ENCODE data around the gene GCNT4. TPM values are rescaled to one million over a fixed set of nuclear protein-coding genes. Genes with fewer than 3 reads are reported as not detected.

GCNT4 gene
- total and polyA plus RNA-seq, 2 experiments from 2014 or later: 0.18 to 0.23 TPM

- no peak for DNase-seq (ENCODE audit: low read depth in 1 of 2, low spot score in 1 of 2)
- H3K4me1 ChIP-seq (ENCODE audit: low read depth): no peaks in the 10 kb centered on the region
- TF ChIP-seq CTCF (IDR thresholded peaks at IDR 0.05; ENCODE audit: low read depth, low read length): no peak
These were observed 35.5 kb downstream of the GCNT4 start for GRCh38 chr5:75016896-75017295.

GRCh38 chr5:75012748-75013147, 39.6 kb downstream of the GCNT4 start:
- no peaks in the 10 kb centered on the region for H3K4me1 ChIP-seq (ENCODE audit: low read depth)
- H3K9me3 ChIP-seq (ENCODE audit: low read depth): no peaks in the 10 kb centered on the region
- no peak for TF ChIP-seq CTCF (IDR thresholded peaks at IDR 0.05; ENCODE audit: low read depth, low read length)
- no peak overlapping the region for H3K27ac ChIP-seq
- H3K4me3 ChIP-seq: no peak overlapping the region
- H3K27me3 ChIP-seq: no peaks in the 10 kb centered on the region
- no peaks in the 10 kb centered on the region for H3K36me3 ChIP-seq
- DNase-seq (ENCODE audit: low read depth in 1 of 2, low spot score in 1 of 2): no peak

More at GRCh38 chr5:75016896-75017295, 35.5 kb downstream of the GCNT4 start:
- no peak overlapping the region for H3K4me3 ChIP-seq
- H3K27me3 ChIP-seq: no peaks in the 10 kb centered on the region
- no peaks in the 10 kb centered on the region for H3K36me3 ChIP-seq
- no peak overlapping the region for H3K27ac ChIP-seq
- H3K9me3 ChIP-seq (ENCODE audit: low read depth): no peaks in the 10 kb centered on the region

GRCh38 chr5:75010838-75011237, 41.5 kb downstream of the GCNT4 start:
- H3K4me3 ChIP-seq: no peak overlapping the region
- no peaks in the 10 kb centered on the region for H3K9me3 ChIP-seq (ENCODE audit: low read depth)
- H3K27me3 ChIP-seq: no peaks in the 10 kb centered on the region
- no peak overlapping the region for H3K27ac ChIP-seq
- no peaks in the 10 kb centered on the region for H3K36me3 ChIP-seq
- DNase-seq (ENCODE audit: low read depth in 1 of 2, low spot score in 1 of 2): no peak
- no peaks in the 10 kb centered on the region for H3K4me1 ChIP-seq (ENCODE audit: low read depth)
- TF ChIP-seq CTCF (IDR thresholded peaks at IDR 0.05; ENCODE audit: low read depth, low read length): no peak

- no peaks in the 10 kb centered on the region for H3K9me3 ChIP-seq (ENCODE audit: low read depth)
- DNase-seq (ENCODE audit: low read depth in 1 of 2, low spot score in 1 of 2): no peak
- no peaks in the 10 kb centered on the region for H3K4me1 ChIP-seq (ENCODE audit: low read depth)
- TF ChIP-seq CTCF (IDR thresholded peaks at IDR 0.05; ENCODE audit: low read depth, low read length): no peak
- H3K27me3 ChIP-seq: no peaks in the 10 kb centered on the region
- no peak overlapping the region for H3K4me3 ChIP-seq
- H3K27ac ChIP-seq: no peak overlapping the region
- H3K36me3 ChIP-seq: no peaks in the 10 kb centered on the region
These were observed 42.6 kb downstream of the GCNT4 start for GRCh38 chr5:75009556-75010345.

- H3K36me3 ChIP-seq: no peaks in the 10 kb centered on the region
- H3K9me3 ChIP-seq (ENCODE audit: low read depth): no peaks in the 10 kb centered on the region
- H3K4me1 ChIP-seq (ENCODE audit: low read depth): no peaks in the 10 kb centered on the region
- no peak for TF ChIP-seq CTCF (IDR thresholded peaks at IDR 0.05; ENCODE audit: low read depth, low read length)
- no peak overlapping the region for H3K4me3 ChIP-seq
- DNase-seq (ENCODE audit: low read depth in 1 of 2, low spot score in 1 of 2): peak in 1 of 2 donors; percentile 78
- no peaks in the 10 kb centered on the region for H3K27me3 ChIP-seq
- H3K27ac ChIP-seq: no peak overlapping the region
These were observed 45.2 kb downstream of the GCNT4 start for GRCh38 chr5:75006865-75007822.
